B cell (primary cell): ENCODE data around the gene CCNE1.

Experiments used
- CTCF ChIP-seq: fragments of 200-600 bp; IDR thresholded peaks from one replicate; pipeline ENCODE4 v1.8.0; 2022; ENCODE audit warnings: antibody characterized with exemption, mild to moderate bottlenecking
- EZH2 ChIP-seq: IDR thresholded peaks from 2 replicates; pipeline ENCODE4 v1.6.1; 2012; ENCODE audit warnings: borderline replicate concordance, low read depth, mild to moderate bottlenecking, moderate library complexity, low read length; ENCODE audit not compliant: insufficient read depth, poor library complexity, severe bottlenecking

GRCh38 chr19:29823581-29824330 lies 12.0 kb downstream of the CCNE1 start:
- TF ChIP-seq CTCF (no peak), EZH2 (no peak)
